B cell (primary cell): Measurements from ENCODE around the gene MYH11.

ENCODE experiments used
- EZH2 ChIP-seq: IDR thresholded peaks from 2 replicates; pipeline ENCODE4 v1.6.1; 2012; ENCODE audit warnings: borderline replicate concordance, low read depth, mild to moderate bottlenecking, moderate library complexity, low read length; ENCODE audit not compliant: insufficient read depth, poor library complexity, severe bottlenecking
- TF ChIP-seq, protein P1 (sequence below): fragments of 200-600 bp; IDR thresholded peaks from one replicate; pipeline ENCODE4 v1.8.0; 2022; ENCODE audit warnings: antibody characterized with exemption, mild to moderate bottlenecking

DNA sequence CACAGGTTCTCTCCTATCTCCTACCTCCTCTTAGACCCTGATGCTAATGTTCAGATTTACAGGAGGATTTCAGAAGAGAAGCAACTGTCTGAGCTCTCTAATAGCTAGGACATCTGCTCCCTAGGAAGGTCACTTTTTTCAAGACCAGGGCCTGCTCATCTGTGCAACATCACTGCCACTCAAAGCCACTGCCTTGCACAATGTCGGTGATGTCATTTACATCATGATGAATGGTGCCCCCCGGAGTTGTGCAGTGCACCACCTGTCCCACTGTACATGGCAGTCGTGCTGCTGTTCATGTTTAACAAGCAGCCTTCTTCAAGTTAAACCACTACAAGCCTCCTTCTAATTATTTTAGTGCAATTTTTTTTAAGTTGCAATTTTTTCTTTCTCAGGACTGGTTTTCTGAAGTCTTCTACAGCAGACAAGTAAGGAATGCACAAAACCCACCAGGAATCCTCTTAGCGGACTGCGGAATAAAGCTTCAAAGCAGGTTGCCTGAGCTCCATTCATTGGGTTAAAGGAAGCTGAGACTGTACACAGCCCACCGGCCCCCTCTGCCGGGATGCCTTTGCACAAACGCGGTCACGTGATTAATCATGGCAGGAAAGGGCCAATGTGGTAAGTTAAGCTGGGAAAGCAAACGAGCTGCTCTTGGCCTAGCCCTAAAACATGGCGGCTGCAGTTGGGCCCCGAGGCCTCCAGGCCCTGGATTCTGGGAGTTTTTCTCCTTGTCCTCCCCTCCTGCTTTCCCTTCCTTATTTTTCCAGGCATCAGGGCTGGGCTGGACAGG is 74.1 kb downstream of the MYH11 start:
- TF ChIP-seq, protein P1, sequence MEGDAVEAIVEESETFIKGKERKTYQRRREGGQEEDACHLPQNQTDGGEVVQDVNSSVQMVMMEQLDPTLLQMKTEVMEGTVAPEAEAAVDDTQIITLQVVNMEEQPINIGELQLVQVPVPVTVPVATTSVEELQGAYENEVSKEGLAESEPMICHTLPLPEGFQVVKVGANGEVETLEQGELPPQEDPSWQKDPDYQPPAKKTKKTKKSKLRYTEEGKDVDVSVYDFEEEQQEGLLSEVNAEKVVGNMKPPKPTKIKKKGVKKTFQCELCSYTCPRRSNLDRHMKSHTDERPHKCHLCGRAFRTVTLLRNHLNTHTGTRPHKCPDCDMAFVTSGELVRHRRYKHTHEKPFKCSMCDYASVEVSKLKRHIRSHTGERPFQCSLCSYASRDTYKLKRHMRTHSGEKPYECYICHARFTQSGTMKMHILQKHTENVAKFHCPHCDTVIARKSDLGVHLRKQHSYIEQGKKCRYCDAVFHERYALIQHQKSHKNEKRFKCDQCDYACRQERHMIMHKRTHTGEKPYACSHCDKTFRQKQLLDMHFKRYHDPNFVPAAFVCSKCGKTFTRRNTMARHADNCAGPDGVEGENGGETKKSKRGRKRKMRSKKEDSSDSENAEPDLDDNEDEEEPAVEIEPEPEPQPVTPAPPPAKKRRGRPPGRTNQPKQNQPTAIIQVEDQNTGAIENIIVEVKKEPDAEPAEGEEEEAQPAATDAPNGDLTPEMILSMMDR, result no peak
- no peak for TF ChIP-seq EZH2
